AG10803 (cell line): Measurements from ENCODE around the gene ZNF445.
A peak's percentile ranks its signal among the peaks of the same experiment; 100 is the strongest.
"Not testable (repeated sequence)": the region's sequence is repeated elsewhere in the genome, so short reads cannot be mapped to it uniquely, and the experiment has no call there.

Source experiments
- DNase-seq: peaks from one replicate; pipeline ENCODE4 v3.0.0; 2010; ENCODE audit warnings: low read depth
- H3K4me3 ChIP-seq: 2 replicates; pipeline ENCODE4 v1.5.1; 2011; ENCODE audit warnings: mild to moderate bottlenecking, low read length, control low read depth
- CTCF ChIP-seq: conservative IDR thresholded peaks from 2 replicates; pipeline ENCODE4 v1.5.1; 2011; ENCODE audit warnings: mild to moderate bottlenecking, low read length, control low read depth, inconsistent platforms

The ZNF445 gene

GRCh38 chr3:44420676-44421075 lies 56.8 kb downstream of the ZNF445 start:
- no peak overlapping the region for H3K4me3 ChIP-seq
- no peak for TF ChIP-seq CTCF
- no peak for DNase-seq

- no peak overlapping the region for H3K4me3 ChIP-seq
- DNase-seq, result no peak
- TF ChIP-seq CTCF, result no peak
These were observed 57.4 kb downstream of the ZNF445 start for GRCh38 chr3:44419923-44420650.

- DNase-seq, result no peak
- H3K4me3 ChIP-seq, result no peak overlapping the region
- TF ChIP-seq CTCF, result no peak
These were observed 58.2 kb downstream of the ZNF445 start for GRCh38 chr3:44419116-44419922.

- no peak for DNase-seq
- peak; percentile 26 for TF ChIP-seq CTCF
- H3K4me3 ChIP-seq, result no peak overlapping the region
These were observed 58.9 kb downstream of the ZNF445 start for GRCh38 chr3:44418549-44418948.

GRCh38 chr3:44418118-44418517 lies 59.4 kb downstream of the ZNF445 start:
- DNase-seq, H3K4me3 ChIP-seq: not testable (repeated sequence)

GRCh38 chr3:44416031-44417030 lies 61.1 kb downstream of the ZNF445 start:
- no peak for DNase-seq
- H3K4me3 ChIP-seq, result no peak overlapping the region
- no peak for TF ChIP-seq CTCF

GRCh38 chr3:44415421-44415820 lies 62.0 kb downstream of the ZNF445 start:
- no peak for DNase-seq
- no peak overlapping the region for H3K4me3 ChIP-seq
- TF ChIP-seq CTCF, result no peak
